AG09309 (cell line): ENCODE results near the gene MED22.
A peak's percentile ranks its signal among the peaks of the same experiment; 100 is the strongest.
"Not testable (repeated sequence)": the region's sequence is repeated elsewhere in the genome, so short reads cannot be mapped to it uniquely, and the experiment has no call there.

Experiments
- DNase-seq: peaks from one replicate; pipeline ENCODE4 v3.0.0-alpha.2; 2010; ENCODE audit warnings: low read depth
- H3K4me3 ChIP-seq: 2 replicates; pipeline ENCODE4 v1.5.1; 2011; ENCODE audit warnings: mild to moderate bottlenecking, low read depth, low read length, moderate library complexity; ENCODE audit not compliant: control insufficient read depth
- TF ChIP-seq, protein P1 (sequence below): IDR thresholded peaks from 2 replicates; pipeline ENCODE4 v1.5.1; 2011; ENCODE audit warnings: mild to moderate bottlenecking, low read depth, low read length, inconsistent platforms; ENCODE audit not compliant: insufficient read depth, control insufficient read depth; ENCODE audit errors: missing control alignments

MED22 gene

DNA sequence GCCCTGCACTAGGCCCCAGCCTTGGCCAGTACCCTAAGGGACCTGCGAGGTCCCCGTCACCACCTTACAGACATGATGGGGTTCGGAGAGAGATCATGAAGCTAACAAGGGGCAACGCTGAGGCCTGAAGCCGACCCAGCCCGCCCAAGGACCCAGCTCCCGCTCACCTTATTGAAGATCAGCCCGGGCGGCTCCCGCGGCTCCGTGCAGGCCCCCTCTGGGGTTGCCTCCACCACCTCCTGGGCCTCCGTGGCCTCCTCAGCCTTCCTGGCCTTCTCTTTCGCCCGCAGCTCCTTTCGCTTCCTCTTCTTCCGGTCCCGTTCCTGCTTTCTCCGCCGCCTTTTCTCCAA lies 15.6 kb downstream of the MED22 start:
- TF ChIP-seq, protein P1, sequence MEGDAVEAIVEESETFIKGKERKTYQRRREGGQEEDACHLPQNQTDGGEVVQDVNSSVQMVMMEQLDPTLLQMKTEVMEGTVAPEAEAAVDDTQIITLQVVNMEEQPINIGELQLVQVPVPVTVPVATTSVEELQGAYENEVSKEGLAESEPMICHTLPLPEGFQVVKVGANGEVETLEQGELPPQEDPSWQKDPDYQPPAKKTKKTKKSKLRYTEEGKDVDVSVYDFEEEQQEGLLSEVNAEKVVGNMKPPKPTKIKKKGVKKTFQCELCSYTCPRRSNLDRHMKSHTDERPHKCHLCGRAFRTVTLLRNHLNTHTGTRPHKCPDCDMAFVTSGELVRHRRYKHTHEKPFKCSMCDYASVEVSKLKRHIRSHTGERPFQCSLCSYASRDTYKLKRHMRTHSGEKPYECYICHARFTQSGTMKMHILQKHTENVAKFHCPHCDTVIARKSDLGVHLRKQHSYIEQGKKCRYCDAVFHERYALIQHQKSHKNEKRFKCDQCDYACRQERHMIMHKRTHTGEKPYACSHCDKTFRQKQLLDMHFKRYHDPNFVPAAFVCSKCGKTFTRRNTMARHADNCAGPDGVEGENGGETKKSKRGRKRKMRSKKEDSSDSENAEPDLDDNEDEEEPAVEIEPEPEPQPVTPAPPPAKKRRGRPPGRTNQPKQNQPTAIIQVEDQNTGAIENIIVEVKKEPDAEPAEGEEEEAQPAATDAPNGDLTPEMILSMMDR: no peak
- no peak overlapping the region for H3K4me3 ChIP-seq
- DNase-seq: no peak

DNA sequence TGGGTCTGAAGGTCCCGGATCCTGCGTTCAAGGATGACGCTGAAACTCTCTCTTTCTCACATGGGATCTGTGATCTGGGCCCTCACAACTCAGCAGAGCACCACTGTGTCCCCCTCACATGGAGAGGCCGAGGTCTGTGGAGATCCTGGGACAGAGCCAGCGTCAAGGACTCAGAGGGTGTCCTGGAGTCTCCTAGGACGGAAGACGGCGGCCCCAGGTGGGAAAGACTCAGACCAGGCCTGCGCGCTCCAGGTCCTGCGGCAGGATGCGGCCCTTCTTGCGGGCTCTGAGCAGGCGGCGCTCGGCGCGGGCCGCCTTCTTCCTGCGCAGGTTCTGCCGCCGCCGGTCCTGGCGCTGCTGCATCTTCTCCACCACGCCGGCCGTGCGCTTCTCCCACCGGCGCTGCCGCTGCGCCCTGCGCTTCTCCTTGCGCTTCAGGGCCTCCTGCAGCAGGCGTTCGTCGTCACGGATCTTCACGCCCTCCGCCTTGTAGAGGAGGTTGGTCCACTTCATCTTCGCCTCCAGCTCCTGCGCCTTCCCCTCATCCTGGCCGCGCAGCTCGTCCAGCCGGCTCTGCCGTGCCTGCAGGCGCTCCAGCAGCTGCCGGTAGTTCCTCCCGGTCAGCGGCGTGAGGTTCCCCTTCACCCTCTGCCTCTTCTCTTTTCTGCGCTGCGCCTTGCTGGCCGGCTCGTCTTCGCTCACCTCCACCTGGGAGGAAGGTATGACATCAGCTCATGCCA lies 16.1 kb downstream of the MED22 start:
- no peak overlapping the region for H3K4me3 ChIP-seq
- TF ChIP-seq, protein P1: no peak
- DNase-seq: no peak

DNA sequence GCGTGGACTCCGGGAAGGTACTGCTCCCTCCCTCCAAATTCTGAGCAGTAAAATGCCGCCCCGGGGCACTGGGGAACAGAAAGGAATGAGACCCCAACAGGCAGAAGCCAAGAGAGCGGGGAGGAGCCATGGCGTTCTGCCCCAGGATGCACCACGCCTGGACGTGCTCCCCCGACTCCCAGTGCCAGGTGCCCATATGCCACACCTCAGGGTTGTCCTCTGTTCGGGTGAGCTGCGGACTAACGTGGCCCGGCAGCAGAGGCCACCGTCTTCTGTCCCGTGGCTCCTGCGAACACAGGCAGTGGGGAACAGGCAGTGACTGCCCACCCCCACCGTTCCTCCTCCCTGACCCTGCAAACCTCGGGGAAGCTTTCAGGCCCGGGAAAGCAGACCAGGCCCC lies 16.7 kb downstream of the MED22 start:
- TF ChIP-seq, protein P1: no peak
- no peak for DNase-seq
- no peak overlapping the region for H3K4me3 ChIP-seq

DNA sequence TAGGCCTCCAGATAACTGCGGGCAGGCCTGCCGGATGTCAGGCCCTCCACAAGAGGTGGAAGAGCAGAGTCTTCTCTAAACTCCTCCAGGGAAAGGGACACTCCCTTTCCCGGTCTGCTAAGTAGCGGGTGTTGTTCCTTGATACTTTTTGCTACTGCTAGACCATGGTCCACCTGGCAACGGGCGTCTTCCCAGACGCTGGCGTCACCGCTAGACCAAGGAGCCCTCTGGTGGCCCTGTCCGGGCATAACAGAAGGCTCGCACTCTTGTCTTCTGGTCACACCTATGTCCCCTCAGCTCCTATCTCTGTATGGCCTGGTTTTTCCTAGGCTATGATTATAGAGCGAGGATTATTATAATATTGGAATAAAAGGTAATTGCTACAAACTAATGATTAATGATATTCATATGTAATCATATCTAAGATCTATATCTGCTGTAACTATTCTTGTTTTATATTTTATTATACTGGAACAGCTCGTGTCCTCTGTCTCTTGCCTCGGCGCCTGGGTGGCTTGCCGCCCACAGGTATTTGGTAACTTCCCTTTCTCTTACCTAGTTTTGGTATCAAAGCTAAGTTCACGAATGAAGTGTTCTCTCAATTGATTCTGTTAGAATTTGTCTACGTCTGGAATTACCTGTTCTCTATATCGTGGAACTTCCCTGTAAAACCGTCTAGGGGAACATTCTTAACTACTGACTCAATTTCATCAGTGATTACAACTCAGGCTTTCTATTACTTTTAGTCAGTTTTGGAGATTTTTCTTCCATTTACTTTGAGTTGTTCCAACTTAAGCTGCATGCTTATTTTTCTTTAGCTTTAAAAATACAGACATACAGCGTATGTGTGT lies 18.4 kb downstream of the MED22 start:
- not testable (repeated sequence) for DNase-seq
- TF ChIP-seq, protein P1: peak; percentile 51

GRCh38 chr9:133327834-133328484 lies 20.0 kb downstream of the MED22 start:
- DNase-seq: no peak
- H3K4me3 ChIP-seq: no peak overlapping the region
- TF ChIP-seq, protein P1: no peak

More for the DNA sequence above, 18.4 kb downstream of the MED22 start:
- H3K4me3 ChIP-seq: not testable (repeated sequence)

GRCh38 chr9:133327021-133327420 lies 20.9 kb downstream of the MED22 start:
- not testable (repeated sequence) for H3K4me3 ChIP-seq, DNase-seq
